GM21367 (cell line): ENCODE measurements around the gene ERBB4.

Experiments used
- ATAC-seq: cut with Tn5 transposase; IDR thresholded peaks from one replicate; pipeline ENCODE4 v1.9.1; 2021; ENCODE audit not compliant: unreplicated experiment

ERBB4 gene

DNA sequence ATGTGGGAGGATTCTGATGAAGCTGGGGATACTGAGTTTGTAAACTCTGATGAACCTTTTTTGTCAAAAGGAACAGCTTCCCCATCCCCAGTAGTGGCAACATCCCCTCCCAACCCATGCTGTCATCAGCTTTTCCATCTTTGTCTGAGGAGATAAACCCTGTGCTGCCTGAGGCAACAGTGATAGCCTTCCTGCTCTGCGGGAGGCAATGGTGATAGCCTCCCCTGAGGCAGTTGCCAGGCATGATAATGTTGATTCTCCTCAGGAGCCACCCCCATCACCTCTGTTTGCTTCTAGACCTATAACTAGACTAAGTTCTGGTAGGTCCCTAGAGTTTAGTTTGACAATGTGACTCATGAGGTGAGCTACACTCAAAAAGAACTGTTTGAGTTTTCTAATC, 97.5 kb downstream of the ERBB4 start:
- ATAC-seq: no peak

DNA sequence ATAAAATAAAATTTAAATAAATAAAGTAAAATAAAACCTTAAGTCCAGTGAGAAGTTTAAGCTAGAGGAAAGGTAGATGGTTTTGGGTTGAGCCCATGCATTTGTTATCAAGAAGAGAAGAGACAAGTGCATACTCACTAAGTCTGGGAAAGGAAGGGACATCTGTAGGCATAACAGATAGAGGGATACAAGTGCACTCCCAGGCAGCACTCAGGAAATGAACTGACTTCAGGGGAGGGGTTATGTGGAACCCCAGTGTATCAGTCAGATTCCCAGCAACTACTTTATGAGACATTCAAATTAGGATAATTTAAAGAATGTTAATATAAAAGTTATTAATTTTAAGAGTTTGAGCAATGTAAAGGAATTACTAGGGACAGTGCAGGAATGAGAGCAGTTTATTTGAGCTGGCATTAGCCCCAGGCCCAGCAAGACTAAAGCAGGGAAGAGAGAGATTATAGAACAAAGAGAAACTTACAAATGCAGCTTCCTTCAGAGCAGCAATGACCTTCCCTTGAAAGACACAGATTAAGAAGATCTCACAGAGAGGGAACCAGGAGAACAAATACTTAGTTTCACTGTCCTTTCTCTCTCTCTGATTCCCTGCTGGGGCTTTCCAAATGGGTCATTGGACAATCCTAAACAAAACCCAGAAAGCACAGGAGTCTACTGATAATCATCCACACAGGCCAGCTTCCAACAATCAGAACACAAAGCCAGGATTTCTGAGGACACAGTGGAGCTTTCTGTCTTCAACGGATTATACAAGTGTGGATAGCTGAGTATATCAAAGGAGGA, 109.7 kb downstream of the ERBB4 start:
- no peak for ATAC-seq

DNA sequence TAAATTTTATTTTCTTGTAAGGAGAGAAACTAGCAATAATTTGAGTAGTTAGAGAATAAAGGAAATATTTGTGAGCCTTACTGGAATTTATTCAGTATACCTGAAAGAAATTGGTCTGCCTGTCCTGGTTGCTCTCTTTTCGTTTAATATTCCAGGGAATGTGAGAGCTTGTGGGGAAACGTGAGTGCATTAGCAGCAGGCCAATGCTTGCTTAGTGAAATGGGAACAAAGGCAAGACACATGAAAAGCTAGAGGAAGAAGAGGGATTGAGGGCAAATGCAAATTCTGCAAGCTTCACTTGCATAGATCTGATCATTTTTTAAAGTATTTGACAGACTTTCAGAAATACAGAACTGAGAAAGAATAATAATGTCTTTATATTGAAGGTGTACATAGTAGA, 111.0 kb downstream of the ERBB4 start:
- no peak for ATAC-seq

DNA sequence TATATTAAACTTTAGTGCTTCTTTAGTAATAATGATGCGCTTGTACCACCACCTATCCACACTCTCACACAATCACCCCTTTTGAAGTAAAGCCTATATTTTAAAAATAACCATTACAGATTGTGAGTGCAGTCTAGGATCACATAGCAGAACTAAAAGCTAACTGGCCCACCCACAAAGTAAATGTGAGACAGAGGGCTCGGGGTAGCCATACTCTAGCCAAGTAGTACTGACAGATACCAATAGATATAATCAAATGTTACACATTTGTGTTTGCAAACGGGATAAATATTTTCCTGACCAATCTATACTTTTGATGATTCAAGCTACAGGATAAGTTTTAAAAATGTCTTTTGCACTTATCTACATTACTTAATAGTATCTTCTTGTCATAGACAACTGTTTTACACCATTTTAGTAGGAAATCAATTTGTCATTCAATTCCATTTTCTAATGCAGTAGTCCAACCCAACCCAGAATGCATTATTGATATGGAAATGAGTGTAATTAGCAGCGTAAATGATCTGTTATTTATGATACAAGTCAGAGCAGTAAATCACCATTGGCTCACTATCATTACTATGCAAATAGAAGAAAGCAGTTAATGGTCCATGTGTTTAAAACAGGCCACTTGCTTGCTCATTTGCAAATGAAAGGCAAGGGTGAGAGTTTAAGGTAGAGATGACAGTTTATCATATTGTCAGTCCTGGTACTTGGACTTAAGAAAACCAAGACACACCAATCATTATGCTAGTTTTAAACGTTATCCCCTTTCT, 111.8 kb downstream of the ERBB4 start:
- ATAC-seq: no peak

DNA sequence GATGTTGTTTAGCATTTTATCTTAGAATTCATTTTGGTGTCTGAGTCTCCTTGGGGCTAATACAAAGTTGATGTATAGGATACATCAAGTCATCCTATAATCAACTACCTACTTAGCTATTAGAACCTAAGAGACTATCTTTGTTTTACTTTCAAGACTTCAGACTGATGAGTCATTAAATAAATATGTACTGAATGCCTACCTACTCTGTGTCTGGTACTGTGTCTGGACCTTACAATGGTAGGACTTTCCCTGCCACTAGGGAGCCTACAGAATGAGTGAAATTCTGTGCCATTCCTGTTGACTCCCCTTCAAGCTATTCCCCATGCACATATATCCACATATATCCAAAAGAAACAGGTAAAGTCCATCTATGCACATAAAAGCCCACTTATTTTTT, 114.5 kb downstream of the ERBB4 start:
- no peak for ATAC-seq

DNA sequence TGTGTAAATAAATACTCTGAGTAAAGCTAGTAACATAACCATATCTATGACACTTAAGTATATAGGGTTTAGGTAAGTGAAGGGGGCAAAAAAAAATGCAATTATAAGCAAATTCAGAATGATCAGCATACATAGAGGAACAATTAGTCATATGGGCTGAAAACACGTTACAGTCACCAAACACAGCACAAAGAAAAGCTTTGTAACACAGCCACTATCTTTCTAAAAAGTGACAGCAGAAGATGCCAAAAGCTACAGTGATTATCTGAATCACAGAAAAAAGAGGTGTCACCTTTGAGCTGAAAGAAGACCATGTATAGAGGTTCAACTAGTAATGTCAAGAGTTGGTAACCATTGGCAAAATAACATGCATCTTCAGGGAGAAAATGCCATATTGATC, 115.5 kb downstream of the ERBB4 start:
- ATAC-seq: no peak

DNA sequence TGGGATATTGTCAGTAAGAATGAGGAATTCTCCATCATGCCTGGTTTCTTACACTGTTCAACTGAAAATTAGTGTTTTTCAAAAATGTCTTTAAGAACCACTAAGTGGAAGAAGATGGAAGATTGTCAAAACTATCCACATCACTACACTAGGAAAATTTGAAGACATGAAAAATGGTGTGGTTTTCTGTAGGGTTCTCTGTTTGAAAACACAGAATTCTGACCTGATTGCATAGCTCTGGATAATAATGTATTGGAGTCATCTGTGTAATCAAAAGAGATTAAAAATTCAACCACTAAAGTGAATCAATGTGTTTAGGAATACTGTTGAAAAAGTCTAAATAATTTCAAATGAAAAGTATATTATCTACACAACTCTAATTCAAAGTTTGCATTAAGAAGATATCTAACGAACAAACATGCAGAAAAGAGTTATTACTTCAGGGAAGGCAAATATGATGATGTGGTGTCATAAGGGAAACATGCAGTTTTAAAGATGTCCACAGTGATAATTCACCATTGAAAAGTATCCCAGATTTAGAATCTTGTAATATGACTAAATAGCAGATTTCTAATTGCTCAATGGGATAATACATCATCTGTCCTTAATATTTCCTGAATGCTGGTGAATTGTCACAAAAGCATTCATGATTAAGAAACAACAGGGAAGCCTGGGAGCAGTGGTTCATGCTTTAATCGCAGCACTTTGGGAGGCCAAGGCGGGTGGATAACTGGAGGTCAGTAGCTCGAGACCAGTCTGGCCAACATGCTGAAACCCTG, 116.9 kb downstream of the ERBB4 start:
- no peak for ATAC-seq

DNA sequence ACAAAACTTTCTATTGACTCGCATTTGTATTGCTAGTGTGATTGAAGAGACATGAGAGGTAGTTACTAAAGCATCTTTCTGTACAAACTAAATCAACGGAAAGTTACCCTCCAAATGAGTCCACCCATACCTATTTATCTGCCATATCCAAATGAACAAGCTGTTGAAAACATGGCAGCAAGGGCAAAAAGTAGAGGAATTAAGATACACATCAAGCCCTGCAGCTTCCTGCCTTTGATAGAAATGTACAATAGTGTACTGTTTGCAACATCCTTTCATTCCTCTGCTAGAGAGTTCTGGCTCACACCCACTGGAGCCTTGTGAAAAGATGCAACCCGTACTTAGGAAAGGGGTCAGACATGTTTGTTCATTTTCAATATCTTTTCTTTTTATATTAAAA, 122.5 kb downstream of the ERBB4 start:
- ATAC-seq: no peak

DNA sequence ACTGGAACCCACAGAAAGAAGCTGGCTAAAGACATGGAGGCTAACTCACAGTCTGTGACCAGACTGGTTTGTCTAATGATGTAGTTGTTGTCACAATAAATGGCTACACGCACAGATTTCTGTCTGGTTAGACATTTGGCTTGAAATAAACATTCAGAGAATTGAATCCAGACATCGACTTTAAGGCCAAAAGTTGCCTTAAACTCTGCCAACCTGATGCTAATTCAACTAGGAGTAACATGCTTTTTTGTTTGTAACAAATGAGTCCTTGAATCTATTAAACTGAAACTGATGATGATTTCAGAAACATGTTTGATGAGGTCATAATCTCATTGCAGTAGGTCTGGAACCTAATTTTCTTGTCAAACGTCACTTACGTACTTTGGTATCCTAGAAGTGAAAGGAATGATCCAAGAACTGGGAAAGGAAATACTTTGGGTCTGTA, 123.8 kb downstream of the ERBB4 start:
- ATAC-seq: no peak

DNA sequence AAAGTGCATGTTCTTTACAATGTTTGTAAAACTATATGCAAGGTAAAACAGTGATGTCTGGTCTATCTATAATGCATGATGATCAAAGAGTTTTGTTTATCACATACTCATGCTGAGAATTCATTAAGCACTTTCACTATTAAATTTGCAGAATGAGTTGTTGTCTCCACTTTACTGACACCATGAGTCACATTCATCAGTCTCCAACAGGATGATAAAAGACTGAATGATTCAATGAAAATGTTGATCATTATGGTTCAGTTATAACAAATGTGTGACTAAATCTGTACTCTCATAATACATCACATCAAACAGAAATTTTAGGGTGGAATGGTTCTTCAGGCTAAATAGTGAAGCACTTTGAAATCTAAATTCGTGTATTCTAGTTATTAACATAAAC, 129.0 kb downstream of the ERBB4 start:
- no peak for ATAC-seq

DNA sequence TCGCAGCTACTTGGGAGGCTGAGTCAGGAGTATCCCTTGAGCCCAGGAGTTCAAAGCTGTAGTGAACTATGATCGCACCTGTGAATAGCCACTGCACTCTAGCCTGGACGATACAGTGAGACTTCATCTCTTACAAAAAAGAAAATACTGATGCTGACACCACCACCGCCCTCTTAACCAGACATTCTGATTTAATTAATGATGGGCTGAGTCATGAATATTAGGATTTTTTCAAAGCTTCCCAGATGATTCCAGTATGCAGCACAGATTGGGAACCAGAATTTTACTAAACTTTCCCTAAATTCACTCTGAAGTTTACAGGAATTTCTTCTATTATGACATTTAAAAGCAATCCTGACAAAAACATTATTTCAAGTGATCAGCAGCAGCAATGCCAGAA, 130.1 kb downstream of the ERBB4 start:
- no peak for ATAC-seq

DNA sequence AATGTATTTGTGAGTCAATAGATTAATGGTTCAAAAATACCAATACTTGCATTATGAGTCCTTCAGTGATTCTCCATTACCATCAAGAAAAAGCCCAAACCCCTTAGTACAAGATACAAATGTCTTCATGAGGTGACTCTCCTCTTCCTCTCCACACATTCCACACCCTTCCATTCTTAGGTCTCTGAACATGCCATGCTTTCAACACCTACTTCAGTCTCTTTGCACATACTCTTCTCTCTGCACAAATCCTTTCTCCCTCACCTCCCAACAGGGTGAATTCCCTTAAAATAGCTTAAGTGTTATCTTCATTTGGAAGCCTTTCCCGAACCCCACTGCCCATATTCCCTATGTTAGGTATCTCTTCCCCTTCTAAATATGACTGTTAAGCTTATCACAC, 131.9 kb downstream of the ERBB4 start:
- no peak for ATAC-seq

DNA sequence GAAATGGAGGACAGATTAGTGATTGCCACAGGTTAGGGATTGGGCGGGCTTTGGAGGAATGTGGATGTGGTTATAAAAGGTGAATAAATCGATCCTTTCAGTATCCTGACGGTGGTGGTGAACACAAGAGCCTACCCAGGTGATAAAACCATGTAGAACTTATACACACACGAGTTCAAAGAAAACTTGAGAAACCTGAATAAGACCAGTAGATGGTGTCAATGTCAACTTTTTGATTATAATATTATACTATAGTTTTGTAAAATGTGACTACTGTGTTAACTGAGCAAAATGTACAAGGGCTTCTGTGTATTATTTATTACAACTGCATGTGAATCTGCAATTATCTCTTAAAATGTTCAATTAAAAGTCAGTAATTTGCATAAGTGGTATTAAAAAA, 136.3 kb downstream of the ERBB4 start:
- no peak for ATAC-seq

DNA sequence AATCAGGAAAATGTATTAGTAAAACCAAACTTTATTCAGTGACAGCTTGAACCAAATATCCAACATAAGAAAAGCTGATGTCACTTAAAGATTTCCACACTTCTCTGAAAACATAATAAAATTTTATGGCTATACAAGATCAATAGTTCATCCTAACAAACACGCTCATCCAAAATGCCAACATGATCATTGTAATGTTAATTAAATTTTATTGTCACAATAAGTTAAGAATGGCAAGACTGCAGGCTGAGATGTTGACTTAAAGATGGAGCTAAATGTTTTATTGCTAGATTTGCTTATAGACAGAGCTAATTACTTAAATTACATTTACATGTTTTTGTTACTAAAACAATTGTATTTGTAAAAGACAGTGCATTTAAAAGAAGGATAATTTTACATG, 140.3 kb downstream of the ERBB4 start:
- ATAC-seq: no peak

DNA sequence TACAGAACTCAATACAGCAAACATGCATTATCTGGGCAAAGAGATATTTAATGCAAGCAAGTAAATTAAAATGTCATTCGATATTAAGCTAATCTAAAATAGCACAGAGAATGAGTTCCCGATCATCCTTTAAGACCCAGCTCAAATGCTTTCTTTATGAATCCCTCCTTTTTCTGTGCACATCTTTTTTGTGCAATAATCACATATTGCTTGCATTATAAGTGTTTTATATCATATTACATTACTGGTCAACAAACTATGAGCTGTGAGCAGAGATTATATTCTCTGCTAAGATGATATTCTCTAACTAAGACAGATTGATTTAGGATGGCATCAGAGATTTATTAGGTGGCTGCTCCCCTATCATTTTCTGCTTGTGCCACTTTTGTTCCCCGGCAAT, 146.1 kb downstream of the ERBB4 start:
- no peak for ATAC-seq

DNA sequence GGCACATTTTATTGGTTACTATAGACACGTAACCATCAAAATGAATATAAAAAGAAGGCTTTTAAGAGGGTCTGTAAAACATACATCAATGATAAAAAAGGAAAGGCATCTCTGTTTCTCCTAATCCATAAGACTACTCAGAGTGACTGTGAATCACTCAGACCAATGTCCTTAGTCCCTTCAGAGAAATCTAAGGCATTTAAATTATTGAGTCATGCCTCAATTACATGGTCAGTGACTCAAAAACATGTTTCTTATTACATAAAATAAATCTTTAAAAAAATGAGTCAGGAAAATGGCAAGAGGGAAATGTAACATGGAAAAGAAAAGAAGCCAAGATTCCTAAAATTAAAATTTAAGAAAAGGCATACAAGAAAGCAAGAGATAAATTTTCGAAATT, 146.6 kb downstream of the ERBB4 start:
- ATAC-seq: no peak

DNA sequence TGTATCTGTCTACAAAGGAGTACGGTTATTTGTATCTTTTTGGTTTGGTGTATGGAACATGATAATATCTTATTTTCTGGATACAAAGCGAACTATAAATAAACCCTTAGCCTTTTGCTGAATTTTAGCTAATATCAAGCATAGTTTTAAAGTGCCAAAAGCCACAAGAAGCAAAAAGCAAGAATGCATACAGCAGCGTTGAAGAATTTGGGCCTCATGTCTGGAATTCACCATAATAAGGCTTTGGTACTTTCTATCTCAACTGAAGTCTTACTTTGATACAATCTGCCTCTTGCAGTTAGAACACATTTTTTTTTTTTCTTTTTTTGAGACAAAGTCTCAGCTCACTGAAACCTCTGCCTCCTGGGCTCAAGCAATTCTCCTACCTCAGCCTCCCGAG, 151.5 kb downstream of the ERBB4 start:
- ATAC-seq: no peak

DNA sequence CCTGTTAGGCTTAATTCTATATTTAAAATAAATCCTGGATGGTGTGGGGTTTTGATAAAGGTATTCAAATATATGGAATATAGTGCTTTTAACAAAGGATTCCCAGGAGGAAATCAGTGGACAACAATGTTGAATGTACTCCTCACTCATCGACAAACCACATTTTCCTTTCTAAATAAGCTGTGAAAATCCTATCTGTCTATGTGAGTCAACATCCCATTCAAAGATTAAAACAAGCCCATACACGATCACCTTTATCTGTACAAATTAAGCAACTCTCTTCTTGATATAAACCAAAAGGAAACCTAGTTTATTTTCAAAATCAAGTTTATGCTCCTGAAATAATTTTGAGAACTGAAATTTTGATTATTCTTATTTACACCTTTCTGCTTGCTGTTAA, 153.4 kb downstream of the ERBB4 start:
- no peak for ATAC-seq

DNA sequence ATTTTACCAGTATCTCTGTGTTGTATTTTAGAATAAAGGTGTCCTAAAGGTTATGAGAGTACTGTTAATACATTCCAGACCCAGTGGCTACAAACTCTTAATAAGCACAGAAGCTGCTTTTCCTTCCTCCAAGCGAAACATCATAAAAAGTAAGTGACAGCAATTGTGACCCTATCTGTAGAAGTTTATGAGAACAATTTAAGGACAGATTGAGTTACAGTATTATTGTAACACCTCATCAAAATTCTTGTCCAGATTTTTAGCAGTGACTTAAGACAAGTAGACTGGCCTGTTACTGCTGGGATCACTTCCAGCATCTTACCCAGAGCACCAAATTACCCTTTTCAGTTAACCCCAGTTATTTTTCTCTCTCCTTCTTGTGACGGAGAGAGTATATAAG, 154.6 kb downstream of the ERBB4 start:
- ATAC-seq: no peak

DNA sequence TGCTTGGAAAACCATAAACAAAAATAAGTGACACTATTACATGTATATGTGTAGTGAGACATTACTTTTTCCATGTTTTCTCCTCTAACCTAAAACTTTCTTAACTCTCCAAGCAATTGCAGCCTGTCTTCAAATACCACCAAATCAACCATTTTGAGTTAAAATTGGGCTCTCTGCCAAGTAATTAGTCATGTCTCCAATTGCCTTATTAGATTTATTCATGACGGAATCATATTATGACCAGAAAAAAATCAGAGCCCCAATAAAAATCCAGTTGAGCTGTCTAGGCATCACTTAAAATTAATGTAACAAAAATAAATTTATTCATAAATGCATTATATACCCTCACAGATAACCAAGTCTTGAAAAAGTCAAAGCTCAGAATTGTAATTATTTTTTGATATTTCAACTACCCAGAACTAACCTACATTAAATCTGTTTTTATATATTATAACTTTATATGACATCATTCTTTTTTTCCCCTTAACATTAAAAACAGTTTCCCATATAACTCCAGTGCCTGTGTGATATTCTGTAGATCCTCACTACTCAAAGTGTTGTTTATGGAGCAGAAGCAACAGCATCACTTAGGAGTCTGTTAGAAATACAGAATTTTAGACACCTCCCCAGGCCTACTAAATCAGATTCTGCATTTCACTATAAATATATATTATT, 157.0 kb downstream of the ERBB4 start:
- no peak for ATAC-seq

DNA sequence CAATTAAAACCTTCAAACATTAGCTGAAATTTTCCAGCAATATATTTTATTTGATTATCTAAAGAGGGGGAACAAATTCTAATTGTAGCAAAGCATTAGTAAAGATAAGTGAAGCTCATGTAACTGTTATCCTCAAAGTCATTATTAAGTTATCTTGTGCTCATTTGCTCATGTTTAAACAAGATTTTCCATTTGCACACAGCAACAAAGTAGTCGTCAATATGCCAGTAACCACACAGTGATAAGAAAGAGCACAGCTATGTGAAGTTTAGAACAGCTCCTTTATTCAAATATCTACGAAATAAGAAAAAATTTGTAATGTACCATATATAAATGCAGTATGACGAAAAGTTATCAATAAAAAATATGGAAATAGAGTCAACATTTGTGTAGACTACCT, 159.5 kb downstream of the ERBB4 start:
- ATAC-seq: no peak
